ENCODE data around the gene OCLN. TPM values are rescaled to one million over a fixed set of nuclear protein-coding genes. Genes with fewer than 3 reads are reported as not detected.

The OCLN gene
- total RNA-seq, 1 donor, result 4.0 TPM

- Histone ChIP-seq H4K20me1 (ENCODE audit: insufficient read depth, low read length) (no peaks in the 10 kb centered on the region), H3K36me3 (ENCODE audit: insufficient read depth, low read length) (no peaks in the 10 kb centered on the region), H3K9me3 (ENCODE audit: low read depth, low read length) (no peaks in the 10 kb centered on the region), H3K4me3 (ENCODE audit: insufficient read depth, low read length) (no peak overlapping the region), H2AFZ (ENCODE audit: low read length) (peak overlapping the region; percentile 9), H3K4me1 (ENCODE audit: insufficient read depth, low read length) (peaks cover 18% of the 10 kb centered on the region), H3K4me2 (ENCODE audit: insufficient read depth, low read length) (peak overlapping the region; percentile 16), H3K79me2 (ENCODE audit: insufficient read depth, low read length) (no peaks in the 10 kb centered on the region), H3K27me3 (ENCODE audit: insufficient read depth, low read length) (no peaks in the 10 kb centered on the region), H3K27ac (ENCODE audit: low read depth, low read length) (peak overlapping the region; percentile 11)
- DNase-seq (ENCODE audit: insufficient read length, low spot score, missing footprints), result no peak
- no peak for TF ChIP-seq CTCF (IDR thresholded peaks at IDR 0.05; ENCODE audit: extremely low read depth, low read depth, low read length)
These were observed 9.8 kb downstream of the OCLN start for GRCh38 chr5:69502367-69502766.

- TF ChIP-seq CTCF (IDR thresholded peaks at IDR 0.05; ENCODE audit: extremely low read depth, low read depth, low read length), result no peak
- no peak for DNase-seq (ENCODE audit: insufficient read length, low spot score, missing footprints)
- Histone ChIP-seq H3K79me2 (ENCODE audit: insufficient read depth, low read length) (no peaks in the 10 kb centered on the region), H3K4me2 (ENCODE audit: insufficient read depth, low read length) (peak overlapping the region; percentile 16), H3K36me3 (ENCODE audit: insufficient read depth, low read length) (no peaks in the 10 kb centered on the region), H3K9me3 (ENCODE audit: low read depth, low read length) (no peaks in the 10 kb centered on the region), H3K27me3 (ENCODE audit: insufficient read depth, low read length) (no peaks in the 10 kb centered on the region), H3K4me3 (ENCODE audit: insufficient read depth, low read length) (no peak overlapping the region), H2AFZ (ENCODE audit: low read length) (peak overlapping the region; percentile 9), H3K4me1 (ENCODE audit: insufficient read depth, low read length) (peaks cover 18% of the 10 kb centered on the region), H4K20me1 (ENCODE audit: insufficient read depth, low read length) (no peaks in the 10 kb centered on the region), H3K27ac (ENCODE audit: low read depth, low read length) (peak overlapping the region; percentile 11)
These were observed 10.3 kb downstream of the OCLN start for GRCh38 chr5:69502767-69503488.

- H3K4me2 ChIP-seq (ENCODE audit: insufficient read depth, low read length), result no peak overlapping the region
- peak overlapping the region; percentile 8 for H2AFZ ChIP-seq (ENCODE audit: low read length)
- H4K20me1 ChIP-seq (ENCODE audit: insufficient read depth, low read length), result no peaks in the 10 kb centered on the region
- H3K4me1 ChIP-seq (ENCODE audit: insufficient read depth, low read length), result peaks cover 18% of the 10 kb centered on the region
- TF ChIP-seq CTCF (IDR thresholded peaks at IDR 0.05; ENCODE audit: extremely low read depth, low read depth, low read length), result no peak
- no peak overlapping the region for H3K4me3 ChIP-seq (ENCODE audit: insufficient read depth, low read length)
- no peak for DNase-seq (ENCODE audit: insufficient read length, low spot score, missing footprints)
- no peaks in the 10 kb centered on the region for H3K27me3 ChIP-seq (ENCODE audit: insufficient read depth, low read length)
- H3K79me2 ChIP-seq (ENCODE audit: insufficient read depth, low read length), result no peaks in the 10 kb centered on the region
- no peaks in the 10 kb centered on the region for H3K9me3 ChIP-seq (ENCODE audit: low read depth, low read length)
- H3K36me3 ChIP-seq (ENCODE audit: insufficient read depth, low read length), result no peaks in the 10 kb centered on the region
- H3K27ac ChIP-seq (ENCODE audit: low read depth, low read length), result no peak overlapping the region
These were observed 11.4 kb downstream of the OCLN start for GRCh38 chr5:69504036-69504435.

- DNase-seq (ENCODE audit: insufficient read length, low spot score, missing footprints), result no peak
- Histone ChIP-seq H3K27me3 (ENCODE audit: insufficient read depth, low read length) (no peaks in the 10 kb centered on the region), H2AFZ (ENCODE audit: low read length) (no peak overlapping the region), H3K79me2 (ENCODE audit: insufficient read depth, low read length) (no peaks in the 10 kb centered on the region), H3K4me3 (ENCODE audit: insufficient read depth, low read length) (no peak overlapping the region), H4K20me1 (ENCODE audit: insufficient read depth, low read length) (no peaks in the 10 kb centered on the region), H3K4me2 (ENCODE audit: insufficient read depth, low read length) (no peak overlapping the region), H3K9me3 (ENCODE audit: low read depth, low read length) (no peaks in the 10 kb centered on the region), H3K36me3 (ENCODE audit: insufficient read depth, low read length) (no peaks in the 10 kb centered on the region), H3K27ac (ENCODE audit: low read depth, low read length) (no peak overlapping the region), H3K4me1 (ENCODE audit: insufficient read depth, low read length) (peaks cover 14% of the 10 kb centered on the region)
- no peak for TF ChIP-seq CTCF (IDR thresholded peaks at IDR 0.05; ENCODE audit: extremely low read depth, low read depth, low read length)
These were observed 12.7 kb downstream of the OCLN start for GRCh38 chr5:69505306-69505705.
